GM10266 (cell line): ENCODE data around the gene ZNF143.

Experiments
- DNase-seq: peaks from one replicate; pipeline ENCODE4 v3.0.0; 2012; ENCODE audit errors: extremely low spot score
- CTCF ChIP-seq: IDR thresholded peaks from 2 replicates; pipeline ENCODE4 v1.5.1; 2012; ENCODE audit warnings: mild to moderate bottlenecking, low read depth; ENCODE audit not compliant: control insufficient read depth, insufficient read depth; ENCODE audit errors: missing control alignments

ZNF143 gene

DNA sequence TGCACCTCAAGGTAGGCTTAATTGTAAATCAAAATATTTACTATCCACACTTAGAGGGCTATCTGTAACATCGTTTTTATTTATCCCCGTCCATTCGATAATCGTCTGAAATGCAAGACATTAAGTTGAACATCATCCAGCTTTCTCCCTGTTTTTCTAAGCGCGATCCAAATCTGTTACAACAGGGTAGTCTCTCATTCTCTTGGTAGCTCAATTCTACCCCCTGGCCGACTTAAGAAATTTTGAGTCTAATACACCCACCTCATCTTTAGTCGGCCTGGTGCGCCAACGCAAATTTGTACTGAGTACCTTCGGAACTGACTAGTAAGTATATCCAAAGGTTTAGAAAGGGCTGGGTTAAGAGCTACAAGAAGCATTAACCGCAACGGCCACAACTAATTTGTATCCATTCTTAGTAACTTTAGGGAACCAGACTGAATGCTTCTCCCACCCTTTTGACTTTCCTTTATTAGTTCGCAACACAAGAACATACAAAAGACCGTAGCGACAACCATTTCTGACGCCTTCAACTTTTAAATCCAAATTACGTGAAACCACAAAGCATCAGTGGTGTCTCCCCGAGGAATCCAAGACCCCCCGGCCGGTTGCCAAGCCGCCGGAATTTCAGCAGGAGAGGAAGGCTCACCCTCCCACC is 1.0 kb upstream of the ZNF143 start:
- DNase-seq, result no peak
- no peak for TF ChIP-seq CTCF

GRCh38 chr11:9461063-9461759 is 399 bp downstream of the ZNF143 start:
- DNase-seq, result peak; percentile 88
- TF ChIP-seq CTCF, result no peak

- TF ChIP-seq CTCF, result no peak
- DNase-seq, result no peak
Observed at GRCh38 chr11:9461760-9462134, 935 bp downstream of the ZNF143 start.

DNA sequence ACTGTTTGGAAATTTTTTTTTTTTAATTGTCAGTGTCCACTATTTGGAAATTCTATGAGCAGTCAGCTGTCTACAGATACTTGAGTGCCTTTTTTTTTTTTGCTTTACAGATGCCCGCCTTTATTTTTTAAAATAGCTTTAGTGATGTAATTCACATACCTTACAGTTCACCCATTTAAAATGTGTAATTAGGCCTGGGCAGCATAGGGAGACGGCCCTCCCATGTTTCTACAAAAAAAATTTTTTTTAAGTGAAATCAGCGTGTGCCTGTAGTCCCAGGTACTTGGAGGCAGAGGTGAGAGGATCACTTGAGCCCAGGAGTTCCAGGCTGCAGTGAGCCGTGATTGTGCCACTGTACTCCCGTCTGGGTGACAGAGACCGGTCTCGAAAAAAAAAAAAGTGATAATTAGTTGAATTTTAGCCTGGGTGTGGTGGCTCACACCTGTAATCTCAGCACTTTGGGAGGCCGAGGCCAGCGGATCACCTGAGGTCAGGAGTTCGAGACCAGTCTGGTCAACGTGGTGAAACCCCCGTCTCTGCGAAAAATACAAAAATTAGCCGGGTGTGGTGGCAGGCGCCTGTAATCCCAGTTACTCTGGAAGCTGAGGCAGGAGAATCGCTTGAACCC is 1.5 kb downstream of the ZNF143 start:
- no peak for DNase-seq
- TF ChIP-seq CTCF, result no peak

DNA sequence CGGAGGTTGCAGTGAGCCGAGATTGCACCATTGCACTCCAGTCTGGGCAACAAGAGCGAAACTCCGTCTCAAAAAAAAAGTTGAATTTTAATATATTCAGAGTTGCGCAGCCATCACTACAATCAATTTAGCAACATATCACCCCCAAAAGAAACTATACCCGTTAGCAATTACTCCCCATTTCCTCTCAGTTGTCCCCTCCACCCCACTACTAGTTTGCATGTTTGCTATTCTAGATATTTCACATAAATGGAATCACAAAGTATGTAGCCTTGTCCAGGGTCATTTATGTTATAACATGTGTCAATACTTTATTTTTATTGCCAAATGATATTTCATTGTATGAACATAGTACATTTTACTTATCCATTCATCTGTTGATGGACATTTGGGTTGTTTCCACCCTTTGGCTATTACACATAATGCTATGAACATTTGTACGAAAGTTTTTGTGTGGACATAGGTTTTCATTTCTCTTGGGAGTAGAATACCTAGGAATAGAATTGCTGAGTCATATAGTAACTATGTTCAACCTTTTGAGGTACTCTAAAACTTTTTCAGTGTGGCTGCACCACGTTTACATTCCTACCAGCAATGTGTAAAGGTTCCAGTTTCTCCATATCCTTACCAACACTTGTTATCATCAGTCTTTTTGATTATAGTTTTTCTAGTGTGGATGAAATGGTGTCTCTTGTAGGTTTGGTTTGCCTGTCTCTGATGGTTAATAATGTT is 2.2 kb downstream of the ZNF143 start:
- TF ChIP-seq CTCF, result no peak
- no peak for DNase-seq

GRCh38 chr11:9470765-9471164 is 10.0 kb downstream of the ZNF143 start:
- no peak for DNase-seq
- TF ChIP-seq CTCF, result no peak
